Upper lobe of right lung (tissue), 1 donor: ENCODE measurements around the gene PPM1H. TPM values are rescaled to one million over a fixed set of nuclear protein-coding genes. Genes with fewer than 3 reads are reported as not detected.
A peak's percentile ranks its signal among the peaks of the same experiment; 100 is the strongest.

ENCODE experiments used
- ATAC-seq: fragments of 200-7000 bp; cut with Tn5 transposase; one replicate; pipeline ENCODE4 v1.9.1; 2020; ENCODE audit warnings: mild to moderate bottlenecking, moderate library complexity
- DNase-seq: peaks from one replicate; pipeline ENCODE4 v3.0.0-alpha.2; 2020
- H3K27ac ChIP-seq: fragments of 200-600 bp; one replicate; pipeline ENCODE4 v1.8.0; 2022
- H3K27me3 ChIP-seq: fragments of 200-600 bp; one replicate; pipeline ENCODE4 v1.8.0; 2022; ENCODE audit warnings: mild to moderate bottlenecking
- H3K36me3 ChIP-seq: fragments of 200-600 bp; one replicate; pipeline ENCODE4 v1.8.0; 2022
- H3K4me1 ChIP-seq: fragments of 200-600 bp; one replicate; pipeline ENCODE4 v1.8.0; 2022
- H3K4me3 ChIP-seq: fragments of 200-600 bp; one replicate; pipeline ENCODE4 v1.8.0; 2022; ENCODE audit warnings: mild to moderate bottlenecking
- H3K9me3 ChIP-seq: fragments of 200-600 bp; one replicate; pipeline ENCODE4 v1.8.0; 2022
- CTCF ChIP-seq: fragments of 200-600 bp; IDR thresholded peaks from one replicate; pipeline ENCODE4 v1.8.0; 2022; ENCODE audit warnings: antibody characterized with exemption
- intact Hi-C: fragments of 100-400 bp; cut with DNase I; formaldehyde crosslinking; loops from one replicate; pipeline ENCODE4 v1.11.0; 2022
- total RNA-seq: library from RNA; stranded (reverse); fragmentation: NEBNext Ultra II Directional; extraction: Animal tissue kit (Norgen Biotek cat#: 25700); gene quantifications from one replicate; pipeline ENCODE4 v1.2.1, GENCODE V29; 2021
- donor health status: DM: no; HTN: yes; CAD: no; lungs with severe emphysema.

Gene PPM1H
- total RNA-seq, 1 donor from 2014 or later = 8.0 TPM

- no peak overlapping the region for H3K4me3 ChIP-seq
- H3K27ac ChIP-seq = no peak overlapping the region
- ATAC-seq = no peak
- H3K27me3 ChIP-seq = no peaks in the 10 kb centered on the region
- H3K36me3 ChIP-seq = no peaks in the 10 kb centered on the region
- H3K4me1 ChIP-seq = peaks cover 12% of the 10 kb centered on the region
- DNase-seq = no peak
- intact Hi-C loops = no loop called here
- TF ChIP-seq CTCF = no peak
- H3K9me3 ChIP-seq = no peaks in the 10 kb centered on the region
Measured at GRCh38 chr12:62781136-62781880, 153.6 kb downstream of the PPM1H start.

GRCh38 chr12:62779488-62779887, 155.5 kb downstream of the PPM1H start:
- ATAC-seq = no peak
- TF ChIP-seq CTCF = no peak
- DNase-seq = no peak
- no peak overlapping the region for H3K4me3 ChIP-seq
- H3K27ac ChIP-seq = no peak overlapping the region
- no peaks in the 10 kb centered on the region for H3K36me3 ChIP-seq
- H3K27me3 ChIP-seq = no peaks in the 10 kb centered on the region
- no peaks in the 10 kb centered on the region for H3K4me1 ChIP-seq
- intact Hi-C loops = no loop called here
- no peaks in the 10 kb centered on the region for H3K9me3 ChIP-seq

- TF ChIP-seq CTCF = no peak
- Histone ChIP-seq H3K27me3 (no peaks in the 10 kb centered on the region), H3K27ac (no peak overlapping the region), H3K9me3 (no peaks in the 10 kb centered on the region), H3K4me1 (no peaks in the 10 kb centered on the region), H3K4me3 (no peak overlapping the region), H3K36me3 (no peaks in the 10 kb centered on the region)
- DNase-seq (no peak), ATAC-seq (no peak)
- intact Hi-C loops = no loop called here
Measured at GRCh38 chr12:62778187-62778586, 156.8 kb downstream of the PPM1H start.

GRCh38 chr12:62776997-62777396, 158.0 kb downstream of the PPM1H start:
- Histone ChIP-seq H3K27ac (no peak overlapping the region), H3K4me1 (no peaks in the 10 kb centered on the region), H3K4me3 (no peak overlapping the region), H3K27me3 (no peaks in the 10 kb centered on the region), H3K9me3 (no peaks in the 10 kb centered on the region), H3K36me3 (no peaks in the 10 kb centered on the region)
- ATAC-seq (no peak), DNase-seq (no peak)
- TF ChIP-seq CTCF = no peak
- intact Hi-C loops = no loop called here

- no peak for TF ChIP-seq CTCF
- no peaks in the 10 kb centered on the region for H3K9me3 ChIP-seq
- DNase-seq = no peak
- no peak overlapping the region for H3K27ac ChIP-seq
- intact Hi-C loops = no loop called here
- no peak overlapping the region for H3K4me3 ChIP-seq
- H3K36me3 ChIP-seq = no peaks in the 10 kb centered on the region
- no peaks in the 10 kb centered on the region for H3K27me3 ChIP-seq
- no peaks in the 10 kb centered on the region for H3K4me1 ChIP-seq
- no peak for ATAC-seq
Measured at GRCh38 chr12:62776575-62776974, 158.4 kb downstream of the PPM1H start.

GRCh38 chr12:62774794-62775193, 160.2 kb downstream of the PPM1H start:
- Histone ChIP-seq H3K9me3 (no peaks in the 10 kb centered on the region), H3K4me3 (no peak overlapping the region), H3K27me3 (no peaks in the 10 kb centered on the region), H3K36me3 (no peaks in the 10 kb centered on the region), H3K4me1 (no peaks in the 10 kb centered on the region), H3K27ac (no peak overlapping the region)
- intact Hi-C loops = no loop called here
- no peak for TF ChIP-seq CTCF
- DNase-seq = no peak
- peak; percentile 64 for ATAC-seq
